OCI-LY3 (cell line): Measurements from ENCODE around the gene GNG2.

Source experiments
- EZH2phosphoT487 ChIP-seq: fragments of 200-600 bp; shearing (Covaris generic); IDR thresholded peaks from 2 replicates; pipeline ENCODE4 v1.6.1; 2018; ENCODE audit warnings: antibody characterized with exemption, mixed run types, low read depth
- TF ChIP-seq, protein P1 (sequence below): fragments of 200-600, 300-600 bp; sonication (generic); IDR thresholded peaks from 2 replicates; pipeline ENCODE4 v1.5.1; 2014; ENCODE audit warnings: antibody characterized with exemption, low read length, low read depth

DNA sequence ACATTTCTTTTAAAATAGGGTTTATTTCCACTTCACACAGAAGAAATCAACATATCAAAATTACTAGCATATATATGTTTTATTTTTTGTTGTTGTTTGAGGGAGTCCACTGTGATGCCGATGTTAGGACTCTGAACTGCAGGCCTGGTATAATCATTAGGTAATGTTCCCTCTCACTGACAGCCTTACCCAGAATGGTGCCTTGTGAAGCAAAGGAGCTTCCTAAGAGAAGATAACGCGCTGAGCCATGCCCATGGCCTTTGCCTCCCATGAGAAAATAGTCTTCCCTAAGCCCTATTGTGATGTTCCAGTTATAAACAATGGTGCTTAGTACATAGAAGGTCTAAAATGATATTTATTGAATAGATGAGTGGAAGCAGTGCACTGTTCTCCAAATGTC lies 12.0 kb downstream of the GNG2 start:
- TF ChIP-seq, protein P1, sequence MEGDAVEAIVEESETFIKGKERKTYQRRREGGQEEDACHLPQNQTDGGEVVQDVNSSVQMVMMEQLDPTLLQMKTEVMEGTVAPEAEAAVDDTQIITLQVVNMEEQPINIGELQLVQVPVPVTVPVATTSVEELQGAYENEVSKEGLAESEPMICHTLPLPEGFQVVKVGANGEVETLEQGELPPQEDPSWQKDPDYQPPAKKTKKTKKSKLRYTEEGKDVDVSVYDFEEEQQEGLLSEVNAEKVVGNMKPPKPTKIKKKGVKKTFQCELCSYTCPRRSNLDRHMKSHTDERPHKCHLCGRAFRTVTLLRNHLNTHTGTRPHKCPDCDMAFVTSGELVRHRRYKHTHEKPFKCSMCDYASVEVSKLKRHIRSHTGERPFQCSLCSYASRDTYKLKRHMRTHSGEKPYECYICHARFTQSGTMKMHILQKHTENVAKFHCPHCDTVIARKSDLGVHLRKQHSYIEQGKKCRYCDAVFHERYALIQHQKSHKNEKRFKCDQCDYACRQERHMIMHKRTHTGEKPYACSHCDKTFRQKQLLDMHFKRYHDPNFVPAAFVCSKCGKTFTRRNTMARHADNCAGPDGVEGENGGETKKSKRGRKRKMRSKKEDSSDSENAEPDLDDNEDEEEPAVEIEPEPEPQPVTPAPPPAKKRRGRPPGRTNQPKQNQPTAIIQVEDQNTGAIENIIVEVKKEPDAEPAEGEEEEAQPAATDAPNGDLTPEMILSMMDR, result no peak
- no peak for TF ChIP-seq EZH2phosphoT487
